SK-MEL-5 (cell line): ENCODE data around the gene H6PD. TPM values are rescaled to one million over a fixed set of nuclear protein-coding genes. Genes with fewer than 3 reads are reported as not detected.

Source experiments
- DNase-seq: peaks from one replicate; pipeline ENCODE4 v3.0.0-alpha.2; 2016; ENCODE audit warnings: low read depth, low spot score
- in situ Hi-C: cut with HindIII; loops from 2 replicates; pipeline ENCODE4 v1.10.0; 2016; ENCODE audit warnings: low sequenced_read_pairs, high pct_unique_total_duplicates, low pct_unique_long_range_greater_than_20kb
- total RNA-seq: library from RNA; depleted of rRNA; stranded (reverse); fragments of >200 nt; shearing (Covaris generic); gene quantifications from 2 replicates; pipeline ENCODE4 v1.2.3, GENCODE V29; 2014

The H6PD gene
- total RNA-seq, 1 experiment from 2014 or later: 9.8 TPM

GRCh38 chr1:9263276-9263855 is 28.8 kb downstream of the H6PD start:
- in situ Hi-C loops: no loop called here

GRCh38 chr1:9263984-9264872 is 29.7 kb downstream of the H6PD start:
- in situ Hi-C loops: no loop called here
- DNase-seq: no peak

More at GRCh38 chr1:9263276-9263855, 28.8 kb downstream of the H6PD start:
- no peak for DNase-seq

- in situ Hi-C loops: no loop called here
- DNase-seq: no peak
Measured at GRCh38 chr1:9265037-9265436, 30.5 kb downstream of the H6PD start.

- in situ Hi-C loops: no loop called here
- DNase-seq: no peak
Measured at GRCh38 chr1:9265968-9266367, 31.4 kb downstream of the H6PD start.

- DNase-seq: no peak
- in situ Hi-C loops: no loop called here
Measured at GRCh38 chr1:9267352-9267686, 32.7 kb downstream of the H6PD start.

- in situ Hi-C loops: no loop called here
- DNase-seq: no peak
Measured at GRCh38 chr1:9267827-9268581, 33.4 kb downstream of the H6PD start.

- in situ Hi-C loops: no loop called here
- no peak for DNase-seq
Measured at GRCh38 chr1:9269078-9269501, 34.5 kb downstream of the H6PD start.

- in situ Hi-C loops: no loop called here
- DNase-seq: no peak
Measured at GRCh38 chr1:9269721-9270120, 35.1 kb downstream of the H6PD start.

GRCh38 chr1:9270290-9270883 is 35.8 kb downstream of the H6PD start:
- no peak for DNase-seq
- in situ Hi-C loops: no loop called here

- in situ Hi-C loops: no loop called here
- no peak for DNase-seq
Measured at GRCh38 chr1:9271283-9271682, 36.7 kb downstream of the H6PD start.

GRCh38 chr1:9271861-9272595 is 37.5 kb downstream of the H6PD start:
- no peak for DNase-seq
- in situ Hi-C loops: no loop called here

GRCh38 chr1:9273177-9273576 is 38.6 kb downstream of the H6PD start:
- in situ Hi-C loops: no loop called here
- no peak for DNase-seq

GRCh38 chr1:9275161-9275560 is 40.6 kb downstream of the H6PD start:
- in situ Hi-C loops: no loop called here
- no peak for DNase-seq

- in situ Hi-C loops: no loop called here
- no peak for DNase-seq
Measured at GRCh38 chr1:9275567-9276034, 41.0 kb downstream of the H6PD start.

GRCh38 chr1:9278116-9278515 is 43.5 kb downstream of the H6PD start:
- DNase-seq: no peak
- in situ Hi-C loops: no loop called here

- DNase-seq: no peak
- in situ Hi-C loops: no loop called here
Measured at GRCh38 chr1:9278585-9279153, 44.1 kb downstream of the H6PD start.

- no peak for DNase-seq
Measured at GRCh38 chr1:9279172-9279840, 44.7 kb downstream of the H6PD start.

More at GRCh38 chr1:9279172-9279840, 44.7 kb downstream of the H6PD start:
- in situ Hi-C loops: no loop called here
